HepG2 (cell line): ENCODE results near the gene FOXR1. TPM values are rescaled to one million over a fixed set of nuclear protein-coding genes. Genes with fewer than 3 reads are reported as not detected.

Experiments
- ATAD3A ChIP-seq: sonication (generic); formaldehyde crosslinking; IDR thresholded peaks from 2 replicates; pipeline ENCODE4 v1.4.0; 2020; ENCODE audit warnings: missing genetic modification reagents
- BRF2 ChIP-seq: sonication (generic); formaldehyde crosslinking; IDR thresholded peaks from 2 replicates; pipeline ENCODE4 v1.8.1; 2022; ENCODE audit warnings: mild to moderate bottlenecking, missing genetic modification reagents
- FOXC1 ChIP-seq: sonication (generic); formaldehyde crosslinking; IDR thresholded peaks from 2 replicates; pipeline ENCODE4 v1.8.0; 2022; ENCODE audit warnings: mild to moderate bottlenecking, missing genetic modification reagents, borderline replicate concordance
- HDAC2 ChIP-seq: sonication (generic); formaldehyde crosslinking; IDR thresholded peaks from 2 replicates; pipeline ENCODE4 v1.4.0; 2020; ENCODE audit warnings: missing genetic modification reagents
- KDM6A ChIP-seq: IDR thresholded peaks from 2 replicates; pipeline ENCODE4 v1.6.1; 2016; ENCODE audit warnings: low read depth
- KLF9 ChIP-seq: IDR thresholded peaks from 2 replicates; pipeline ENCODE4 v1.6.1; 2016; ENCODE audit warnings: low read depth
- LCORL ChIP-seq, 2 experiments: fragments of 450-650 bp in 1 of 2; sonication (generic) in 1 of 2; formaldehyde crosslinking in 1 of 2; IDR thresholded peaks; 2 replicates each; pipeline versions ENCODE4 v1.5.0 to v1.6.1; 2017 to 2020; ENCODE audit warnings: antibody characterized with exemption in 1 of 2, missing genetic modification reagents in 1 of 2
- MLLT10 ChIP-seq: sonication (generic); formaldehyde crosslinking; IDR thresholded peaks from 2 replicates; pipeline ENCODE4 v1.4.0; 2020; ENCODE audit warnings: missing genetic modification reagents
- PHF8 ChIP-seq: sonication (generic); formaldehyde crosslinking; IDR thresholded peaks from 2 replicates; pipeline ENCODE4 v1.5.0; 2020; ENCODE audit warnings: missing genetic modification reagents
- SOX5 ChIP-seq: IDR thresholded peaks from 2 replicates; pipeline ENCODE4 v1.6.1; 2016; ENCODE audit warnings: borderline replicate concordance
- SRSF4 ChIP-seq: fragments of 200-400 bp; formaldehyde crosslinking; IDR thresholded peaks from one replicate; pipeline ENCODE4 v1.6.1; 2018; ENCODE audit warnings: mild to moderate bottlenecking, low read depth, low read length, moderate library complexity; ENCODE audit not compliant: poor library complexity, severe bottlenecking
- TEF ChIP-seq: sonication (generic); formaldehyde crosslinking; IDR thresholded peaks from 2 replicates; pipeline ENCODE4 v1.5.0; 2020; ENCODE audit warnings: missing genetic modification reagents
- THRA ChIP-seq: sonication (generic); formaldehyde crosslinking; IDR thresholded peaks from 2 replicates; pipeline ENCODE4 v1.4.0; 2020; ENCODE audit warnings: missing genetic modification reagents, borderline replicate concordance
- TP53 ChIP-seq: sonication (generic); formaldehyde crosslinking; conservative IDR thresholded peaks from 2 replicates; pipeline ENCODE4 v1.4.0; 2020; ENCODE audit warnings: missing genetic modification reagents
- ZBED4 ChIP-seq: sonication (generic); formaldehyde crosslinking; IDR thresholded peaks from 2 replicates; pipeline ENCODE4 v1.4.0; 2020; ENCODE audit warnings: missing genetic modification reagents, borderline replicate concordance
- ZBTB44 ChIP-seq: sonication (generic); formaldehyde crosslinking; IDR thresholded peaks from 2 replicates; pipeline ENCODE4 v1.4.0; 2020; ENCODE audit warnings: missing genetic modification reagents
- ZNF12 ChIP-seq: sonication (generic); formaldehyde crosslinking; IDR thresholded peaks from 2 replicates; pipeline ENCODE4 v1.5.0; 2020; ENCODE audit warnings: missing genetic modification reagents
- ZNF451 ChIP-seq: sonication (generic); formaldehyde crosslinking; IDR thresholded peaks from 2 replicates; pipeline ENCODE4 v1.5.0; 2020; ENCODE audit warnings: mild to moderate bottlenecking, missing genetic modification reagents
- ZNF556 ChIP-seq: sonication (generic); formaldehyde crosslinking; IDR thresholded peaks from 2 replicates; pipeline ENCODE4 v1.4.0; 2020; ENCODE audit warnings: mild to moderate bottlenecking, missing genetic modification reagents, borderline replicate concordance
- ZNF569 ChIP-seq: sonication (generic); formaldehyde crosslinking; IDR thresholded peaks from 2 replicates; pipeline ENCODE4 v1.5.0; 2020; ENCODE audit warnings: mild to moderate bottlenecking, missing genetic modification reagents, moderate library complexity, borderline replicate concordance
- ZNF605 ChIP-seq: sonication (generic); formaldehyde crosslinking; IDR thresholded peaks from 2 replicates; pipeline ENCODE4 v1.8.0; 2022; ENCODE audit warnings: mild to moderate bottlenecking, missing genetic modification reagents
- ZNF761 ChIP-seq: sonication (generic); formaldehyde crosslinking; conservative IDR thresholded peaks from 2 replicates; pipeline ENCODE4 v1.4.0; 2020; ENCODE audit warnings: mild to moderate bottlenecking, missing genetic modification reagents
- polyA plus RNA-seq, 8 experiments: library from polyadenylated mRNA; depleted of rRNA in 3 of 8; stranded (reverse) in 7 of 8; unstranded in 1 of 8; fragments of >200 nt; fragmentation: Illumina TruSeq in 4 of 8; extraction: Trizol in 4 of 8; gene quantifications; 2 replicates each; pipeline versions ENCODE4 v1.2.1 to v1.2.3, GENCODE V29; 2011 to 2016; ENCODE audit warnings: low read depth in 4 of 8, missing spikeins in 1 of 8, mixed read lengths in 1 of 8; ENCODE audit not compliant: insufficient read depth in 1 of 8
- total RNA-seq, 5 experiments: library from RNA; depleted of rRNA; stranded (reverse); fragments of >200 nt; fragmentation: Illumina TruSeq; extraction: Trizol; gene quantifications; 2 replicates each; pipeline ENCODE4 v1.2.3, GENCODE V29; 2016; ENCODE audit warnings: low read depth in 1 of 5

FOXR1 gene
- total and polyA plus RNA-seq, 2 of the 13 experiments (the other 11 are each of a cell fraction or from before 2014, with no cell fraction given): not detected

GRCh38 chr11:118956094-118956846, 15.3 kb upstream of the FOXR1 start, which contains the start of gene UPK2 (continued):
- TF ChIP-seq ZBED4 (0 out of 2 replicates have a peak, but pooled peaks have one; percentile 53), ZNF605 (CRISPR knock-in tag) (no peak), THRA (0 out of 2 replicates have a peak, but pooled peaks have one; percentile 41), KLF9 (CRISPR knock-in tag) (no peak), KDM6A (no peak), PHF8 (CRISPR knock-in tag) (no peak), SOX5 (no peak), TP53 (CRISPR knock-in tag) (no peak), LCORL (IDR thresholded peaks at IDR 0.05) (no peak), LCORL (CRISPR knock-in tag; IDR thresholded peaks at IDR 0.05) (peak; percentile 24; the same call in 1 of the 2 replicates), BRF2 (CRISPR knock-in tag) (no peak), ZBTB44 (CRISPR knock-in tag) (no peak), FOXC1 (CRISPR knock-in tag) (no peak), SRSF4 (no peak), MLLT10 (no peak), ZNF556 (CRISPR knock-in tag) (no peak), ZNF12 (CRISPR knock-in tag) (peak; percentile 21; the same call in 1 of the 2 replicates), TEF (CRISPR knock-in tag) (no peak), ZNF569 (no peak), HDAC2 (CRISPR knock-in tag) (no peak), ATAD3A (CRISPR knock-in tag) (no peak), ZNF761 (CRISPR knock-in tag) (no peak), ZNF451 (CRISPR knock-in tag) (no peak)
